K562 (cell line): ENCODE measurements around the gene PAQR8. TPM values are rescaled to one million over a fixed set of nuclear protein-coding genes. Genes with fewer than 3 reads are reported as not detected.
A peak's percentile ranks its signal among the peaks of the same experiment; 100 is the strongest.

Experiments
- AFF4 ChIP-seq: sonication (generic); formaldehyde crosslinking; IDR thresholded peaks from 2 replicates; pipeline ENCODE4 v1.8.0; 2023; ENCODE audit warnings: mild to moderate bottlenecking, missing genetic modification reagents
- ATF7 ChIP-seq: fragments of 450-650 bp; IDR thresholded peaks from 2 replicates; pipeline ENCODE4 v1.7.1; 2014; ENCODE audit warnings: mild to moderate bottlenecking, moderate library complexity
- CAMTA2 ChIP-seq: fragments of 250-450 bp; sonication (Bioruptor Pico); conservative IDR thresholded peaks from 2 replicates; pipeline ENCODE4 v1.5.1; 2022
- CEBPG ChIP-seq, 3 experiments: fragments of 200-800 bp in 1 of 3; sonication (Bioruptor generic) in 1 of 3; sonication (generic) in 1 of 3; formaldehyde crosslinking in 1 of 3; IDR thresholded peaks in 2 of 3; conservative IDR thresholded peaks in 1 of 3; 2 replicates each; pipeline versions ENCODE4 v1.6.1 to v1.8.0; 2016 to 2022; ENCODE audit warnings: missing compliant biosample characterization in 2 of 3, missing genetic modification characterization in 2 of 3, mild to moderate bottlenecking in 1 of 3, missing genetic modification reagents in 1 of 3
- E2F3 ChIP-seq: fragments of 250-450 bp; sonication (Bioruptor Pico); IDR thresholded peaks from 2 replicates; pipeline ENCODE4 v1.4.0; 2020; ENCODE audit warnings: mild to moderate bottlenecking
- E2F6 ChIP-seq, 2 experiments: IDR thresholded peaks; 2 replicates each; pipeline ENCODE4 v1.6.1; 2011; ENCODE audit warnings: borderline replicate concordance in 1 of 2, control low read depth in 1 of 2, low read depth in 1 of 2, low read length in 1 of 2, mild to moderate bottlenecking in 1 of 2, mixed read lengths in 1 of 2, moderate library complexity in 1 of 2; ENCODE audit not compliant: insufficient read depth in 1 of 2, insufficient read length in 1 of 2, poor library complexity in 1 of 2, severe bottlenecking in 1 of 2; ENCODE audit errors: extremely low read depth in 1 of 2
- EGR1 ChIP-seq: fragments of 450-650 bp; conservative IDR thresholded peaks from 2 replicates; pipeline ENCODE4 v1.6.1; 2017; ENCODE audit warnings: mild to moderate bottlenecking
- ERF ChIP-seq: fragments of 450-650 bp; formaldehyde crosslinking; IDR thresholded peaks from 2 replicates; pipeline ENCODE4 v1.4.0; 2020; ENCODE audit warnings: mild to moderate bottlenecking, mixed read lengths
- FOS ChIP-seq: IDR thresholded peaks from 3 replicates; pipeline ENCODE4 v1.6.1; 2011; ENCODE audit not compliant: insufficient read length; ENCODE audit errors: extremely low read depth
- FOXA1 ChIP-seq: fragments of 450-650 bp; IDR thresholded peaks from 2 replicates; pipeline ENCODE4 v1.6.1; 2016; ENCODE audit warnings: mild to moderate bottlenecking, borderline replicate concordance
- KLF10 ChIP-seq: fragments of 250-450 bp; sonication (Bioruptor Pico); IDR thresholded peaks from 2 replicates; pipeline ENCODE4 v1.6.1; 2021; ENCODE audit warnings: matching md5 sums
- L3MBTL2 ChIP-seq: fragments of 450-650 bp; IDR thresholded peaks from 2 replicates; pipeline ENCODE4 v1.6.1; 2016; ENCODE audit warnings: mild to moderate bottlenecking, moderate library complexity
- MCM3 ChIP-seq: fragments of 450-650 bp; IDR thresholded peaks from 2 replicates; pipeline ENCODE4 v1.6.1; 2016
- MYC ChIP-seq, 2 experiments: fragments of 250-450 bp in 1 of 2; sonication (Bioruptor Pico) in 1 of 2; IDR thresholded peaks; 2 replicates each; pipeline versions ENCODE4 v1.5.1 to v1.6.1; 2012 to 2021; ENCODE audit warnings: low read depth in 2 of 2, borderline replicate concordance in 1 of 2, improper control_type of control experiment in 1 of 2, low read length in 1 of 2, mild to moderate bottlenecking in 1 of 2, moderate library complexity in 1 of 2
- NR2C2 ChIP-seq, 2 experiments: fragments of 200-800 bp in 1 of 2; sonication (Bioruptor generic) in 1 of 2; sonication (generic) in 1 of 2; formaldehyde crosslinking in 1 of 2; IDR thresholded peaks; 2 replicates each; pipeline versions ENCODE4 v1.6.1 to v1.8.0; 2016 to 2022; ENCODE audit warnings: mild to moderate bottlenecking in 1 of 2, missing compliant biosample characterization in 1 of 2, missing genetic modification characterization in 1 of 2, missing genetic modification reagents in 1 of 2
- SMAD4 ChIP-seq: fragments of 250-450 bp; sonication (Bioruptor Pico); conservative IDR thresholded peaks from 2 replicates; pipeline ENCODE4 v1.8.0; 2021; ENCODE audit warnings: inconsistent platforms, mild to moderate bottlenecking, moderate library complexity
- SMARCB1 ChIP-seq: IDR thresholded peaks from 2 replicates; pipeline ENCODE4 v1.6.1; 2011; ENCODE audit warnings: improper control_type of control experiment, low read depth; ENCODE audit not compliant: insufficient read length
- STAT5B ChIP-seq: fragments of 250-450 bp; sonication (Bioruptor Pico); IDR thresholded peaks from 2 replicates; pipeline ENCODE4 v1.8.0; 2021; ENCODE audit warnings: mild to moderate bottlenecking, inconsistent platforms
- TAL1 ChIP-seq: fragments of 450-650 bp; IDR thresholded peaks from 2 replicates; pipeline ENCODE4 v1.6.1; 2016; ENCODE audit warnings: mild to moderate bottlenecking
- ZFP30 ChIP-seq: fragments of 250-450 bp; sonication (Bioruptor Pico); IDR thresholded peaks from 2 replicates; pipeline ENCODE4 v1.8.0; 2022; ENCODE audit warnings: moderate library complexity, mild to moderate bottlenecking, inconsistent platforms, borderline replicate concordance
- ZNF175 ChIP-seq: fragments of 200-800 bp; sonication (Bioruptor generic); IDR thresholded peaks from 2 replicates; pipeline ENCODE4 v1.6.1; 2016; ENCODE audit warnings: low read depth, mild to moderate bottlenecking, missing genetic modification characterization, missing compliant biosample characterization
- ZNF253 ChIP-seq: fragments of 250-450 bp; sonication (Bioruptor Pico); conservative IDR thresholded peaks from 2 replicates; pipeline ENCODE4 v1.6.1; 2021; ENCODE audit warnings: mild to moderate bottlenecking
- polyA plus RNA-seq, 8 experiments: library from polyadenylated mRNA; depleted of rRNA in 4 of 8; stranded (reverse) in 5 of 8; unstranded in 3 of 8; fragments of >200 nt; fragmentation: Nextera tagmentation in 2 of 8; fragmentation: Illumina TruSeq in 1 of 8; extraction: Ambion mirVana in 2 of 8; extraction: Trizol in 1 of 8; gene quantifications; 2 replicates each; pipeline versions ENCODE4 v1.2.1 to v1.2.3, GENCODE V29; 2011 to 2014; ENCODE audit warnings: inconsistent platforms in 1 of 8, missing spikeins in 1 of 8
- total RNA-seq, 7 experiments: library from RNA; depleted of rRNA in 6 of 7; stranded (reverse); fragments of >200 nt in 6 of 7; fragmentation: Illumina TruSeq in 2 of 7; extraction: Trizol in 2 of 7; gene quantifications; 2 replicates each; pipeline versions ENCODE4 v1.2.1 to v1.2.3, GENCODE V29; 2011 to 2021; ENCODE audit warnings: low replicate concordance in 1 of 7

Gene PAQR8
- total and polyA plus RNA-seq, 9 of the 15 experiments (the other 6 are each of a cell fraction or from before 2014, with no cell fraction given): 1.4 to 10.2 (median 3.5) TPM

GRCh38 chr6:52352239-52353018 is 9.5 kb upstream of the PAQR8 start (continued):
- no peak for TF ChIP-seq STAT5B (CRISPR knock-in tag)
- TF ChIP-seq E2F6 (IDR thresholded peaks at IDR 0.05; ENCODE audit: borderline replicate concordance in 1 of 2, extremely low read depth in 1 of 2, insufficient read depth in 1 of 2, insufficient read length in 1 of 2, low read depth in 1 of 2, low read length in 1 of 2, poor library complexity in 1 of 2, severe bottlenecking in 1 of 2): no peak
- TF ChIP-seq ERF: no peak
- TF ChIP-seq CAMTA2 (CRISPR knock-in tag): no peak
- no peak for TF ChIP-seq KLF10 (CRISPR knock-in tag)
- no peak for TF ChIP-seq EGR1
- TF ChIP-seq AFF4 (CRISPR knock-in tag): no peak
- peak; percentile 21 for TF ChIP-seq FOS
- TF ChIP-seq MYC (IDR thresholded peaks at IDR 0.05; ENCODE audit: low read depth, low read length): no peak
- no peak for TF ChIP-seq MYC (CRISPR knock-in tag; IDR thresholded peaks at IDR 0.05; ENCODE audit: borderline replicate concordance, low read depth)
- TF ChIP-seq NR2C2 (CRISPR knock-in tag; IDR thresholded peaks at IDR 0.05): no peak
- TF ChIP-seq NR2C2 (tag; IDR thresholded peaks at IDR 0.05): no peak
- no peak for TF ChIP-seq ZFP30 (CRISPR knock-in tag)
- TF ChIP-seq L3MBTL2: 0 out of 2 replicates have a peak, but pooled peaks have one; percentile 17
- peak; percentile 78 for TF ChIP-seq ATF7
- no peak for TF ChIP-seq MCM3
- no peak for TF ChIP-seq SMARCB1
- no peak for TF ChIP-seq ZNF175 (CRISPR knock-in tag)
- no peak for TF ChIP-seq ZNF253 (CRISPR knock-in tag)
- TF ChIP-seq TAL1: 0 out of 2 replicates have a peak, but pooled peaks have one; percentile 10
- TF ChIP-seq SMAD4 (CRISPR knock-in tag): no peak
- TF ChIP-seq FOXA1: no peak
- TF ChIP-seq CEBPG (CRISPR knock-in tag; IDR thresholded peaks at IDR 0.05): no peak
- no peak for TF ChIP-seq CEBPG (tag; conservative IDR thresholded peaks at IDR 0.05 in 1 of 2, IDR thresholded peaks at IDR 0.05 in 1 of 2)
- no peak for TF ChIP-seq E2F3 (CRISPR knock-in tag)
